ENCODE results near the gene ELOVL5.

GRCh38 chr6:53378208-53378607 lies 29.5 kb upstream of the ELOVL5 start:
- no peak for TF ChIP-seq POLR2AphosphoS5 (IDR thresholded peaks at IDR 0.05; ENCODE audit: low read depth)
- no peak for TF ChIP-seq CTCF (IDR thresholded peaks at IDR 0.05; ENCODE audit: insufficient read depth, low read length)
- no peak for TF ChIP-seq GABPA (IDR thresholded peaks at IDR 0.05; ENCODE audit: low read depth)
